Activated CD4-positive, CD25-positive, alpha-beta regulatory T cell treated with anti-CD3 and anti-CD28 coated beads, Interleukin-2, amount 50 U/mL, for 24 hours (primary cell): ENCODE results near the gene EIPR1.

ENCODE experiments used
- ATAC-seq, 2 donors: fragments of 150-1000 bp; cut with Tn5 transposase; one replicate each; pipeline ENCODE4 v1.10.0; 2021; ENCODE audit warnings: mild to moderate bottlenecking in 1 of 2, moderate library complexity in 1 of 2

Gene EIPR1

DNA sequence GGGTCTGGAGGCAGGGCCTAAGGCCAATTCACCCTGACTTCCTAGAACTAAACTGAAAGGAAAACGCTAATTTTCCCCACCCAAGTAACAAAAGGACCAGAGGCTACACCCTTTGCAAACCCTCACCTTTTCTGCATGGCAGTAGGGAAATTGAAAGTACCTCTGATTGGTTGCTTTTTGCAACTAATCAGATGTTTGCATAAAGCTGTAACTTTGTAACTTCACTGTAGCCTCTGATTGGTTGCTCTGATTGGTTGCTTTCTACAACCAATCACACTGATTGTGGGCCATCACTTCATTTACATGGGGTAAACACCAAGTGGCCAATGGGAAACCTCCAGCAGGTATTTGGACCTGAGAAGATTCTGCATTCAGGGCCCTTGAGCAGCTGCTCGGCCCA, 20.8 kb downstream of the EIPR1 start:
- no peak for ATAC-seq

GRCh38 chr2:3355951-3356569, 21.6 kb downstream of the EIPR1 start:
- no peak for ATAC-seq

DNA sequence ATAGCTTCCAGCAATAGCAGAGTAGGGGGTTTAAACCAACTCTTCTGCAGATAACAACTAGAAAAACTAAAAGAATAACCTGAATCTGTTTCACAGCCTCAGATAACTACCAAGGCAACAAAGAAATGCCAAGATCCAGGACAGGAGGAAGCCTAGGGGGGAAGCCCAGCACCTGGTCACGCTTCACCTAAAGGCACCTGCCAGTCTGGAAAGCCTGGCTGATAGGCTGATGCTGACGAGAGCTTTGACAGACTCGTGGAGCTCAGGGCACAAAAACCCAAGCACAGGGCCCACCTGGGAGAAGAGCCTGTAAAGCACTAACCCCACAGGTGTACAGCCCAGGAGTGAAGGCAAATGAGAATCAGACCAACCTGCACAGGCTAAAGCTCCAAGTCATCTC, 22.6 kb downstream of the EIPR1 start:
- no peak for ATAC-seq

DNA sequence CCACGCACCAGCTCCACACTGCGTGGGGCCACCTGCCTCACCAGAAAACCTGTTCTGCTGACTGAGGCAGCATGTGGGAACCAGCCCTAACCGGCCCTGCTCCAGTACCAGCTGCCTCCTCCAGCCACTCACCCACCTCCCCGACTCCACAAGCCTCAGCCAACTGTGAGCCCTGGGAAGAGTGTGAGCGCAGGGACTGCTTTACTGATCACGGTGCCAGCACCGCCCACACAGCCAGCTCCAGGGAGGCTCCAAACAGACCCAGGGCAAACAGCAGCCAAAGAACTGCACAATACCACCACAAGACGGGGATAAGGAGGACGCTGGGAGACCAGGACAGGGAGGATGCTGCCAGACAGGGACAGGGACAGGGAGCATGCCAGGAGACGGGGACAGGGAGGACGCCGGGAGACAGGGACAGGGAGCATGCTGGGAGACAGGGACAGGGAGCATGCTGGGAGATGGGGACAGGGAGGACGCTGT, 28.4 kb downstream of the EIPR1 start:
- ATAC-seq = no peak

DNA sequence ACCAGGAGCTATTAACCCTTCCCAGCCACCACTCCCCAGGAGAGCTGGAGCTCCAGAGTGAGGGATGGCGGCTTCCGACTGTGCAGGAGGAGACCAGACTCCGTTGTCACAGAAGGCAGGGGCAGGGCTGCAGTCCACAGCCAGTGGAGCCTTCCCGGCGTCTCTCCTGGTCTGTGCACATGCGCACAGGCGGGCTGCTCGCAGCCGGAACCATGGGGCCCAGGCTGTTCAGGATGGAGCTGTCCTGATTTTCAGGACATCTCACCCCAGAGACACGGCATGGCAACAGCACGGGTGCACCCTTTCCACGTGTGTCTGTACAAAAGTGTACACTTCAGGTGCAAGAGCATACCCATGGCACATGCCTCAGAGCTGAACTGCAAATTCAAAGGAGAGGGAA, 28.9 kb downstream of the EIPR1 start:
- ATAC-seq = no peak

DNA sequence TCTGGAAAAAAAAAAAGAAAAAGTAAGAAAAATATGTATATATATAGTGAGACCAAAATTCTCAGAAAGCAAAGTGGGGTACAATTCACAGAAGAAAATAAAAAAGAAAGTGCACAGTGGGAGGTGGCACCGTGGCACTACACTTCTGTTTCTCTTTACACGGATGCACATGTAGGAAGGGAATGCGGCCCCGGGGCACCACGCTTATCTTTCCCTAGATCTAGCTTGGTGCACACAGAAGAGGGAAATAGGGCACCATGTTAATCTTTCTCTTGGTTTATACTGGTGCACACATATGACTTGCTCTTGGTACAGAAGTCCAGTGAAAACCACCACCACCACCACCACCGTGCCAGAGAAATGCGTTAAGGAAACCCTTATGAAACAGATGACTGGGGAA, 32.0 kb downstream of the EIPR1 start:
- ATAC-seq = no peak

DNA sequence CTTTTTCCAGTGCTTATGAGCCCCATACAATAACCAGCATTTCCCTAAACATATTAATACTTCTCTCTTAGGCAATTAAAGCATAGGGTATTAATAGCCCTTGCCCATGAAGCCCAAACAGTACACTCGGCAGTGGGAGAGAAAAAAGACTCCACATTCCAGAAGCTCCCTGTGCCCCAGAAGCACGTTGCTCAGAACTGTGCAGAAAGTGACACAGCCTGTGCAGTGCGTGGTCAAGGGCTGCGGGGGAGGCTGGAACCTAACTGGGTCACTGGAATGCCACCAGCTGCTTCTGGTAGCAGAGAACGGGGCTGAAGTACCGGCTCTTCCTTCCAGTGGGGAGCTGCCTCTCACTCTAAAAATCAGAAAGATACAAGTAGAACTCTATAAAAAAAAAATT, 32.7 kb downstream of the EIPR1 start:
- no peak for ATAC-seq

DNA sequence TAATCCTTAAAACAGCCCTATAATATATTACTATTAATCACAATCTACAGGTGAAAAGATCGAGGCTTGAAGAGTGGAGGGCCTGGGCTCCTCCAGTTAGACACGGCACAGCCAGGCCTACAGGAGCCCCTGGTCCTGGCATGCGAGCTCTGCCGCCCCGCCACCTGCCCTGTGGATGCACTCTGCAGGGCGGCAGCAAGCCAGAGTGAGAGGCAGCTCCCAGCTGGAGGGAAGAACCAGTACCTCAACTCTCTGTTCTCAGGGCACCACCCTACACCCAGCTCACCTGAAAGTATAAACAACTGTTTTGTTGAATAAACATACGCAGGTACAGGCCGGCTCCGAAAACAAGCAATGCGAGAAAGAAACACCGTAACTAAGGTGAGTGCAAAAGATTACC, 34.6 kb downstream of the EIPR1 start:
- ATAC-seq = no peak

- no peak for ATAC-seq
These were observed 35.3 kb downstream of the EIPR1 start for GRCh38 chr2:3342324-3342723.

DNA sequence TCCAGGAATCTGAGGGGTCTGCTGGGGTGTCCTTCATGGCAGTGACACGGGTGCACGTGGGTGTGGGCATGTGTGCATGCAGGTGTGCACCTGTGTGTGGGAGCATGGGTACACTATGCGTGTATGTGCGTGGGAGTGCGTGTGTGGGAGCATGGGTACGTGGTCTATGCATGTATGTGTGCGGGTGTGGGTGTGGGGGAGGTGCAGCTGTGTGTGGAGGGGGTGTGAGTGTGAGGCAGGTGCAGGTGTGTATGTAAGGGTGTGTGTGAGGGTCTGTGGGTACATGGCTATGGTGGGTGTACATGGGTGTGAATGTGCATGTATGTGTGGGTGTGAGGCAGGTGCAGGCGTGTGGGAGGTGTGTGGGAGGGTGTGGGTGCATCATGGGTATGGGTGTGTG, 36.3 kb downstream of the EIPR1 start:
- no peak for ATAC-seq

GRCh38 chr2:3340144-3340543, 37.5 kb downstream of the EIPR1 start:
- no peak for ATAC-seq

GRCh38 chr2:3338340-3338739, 39.3 kb downstream of the EIPR1 start:
- no peak for ATAC-seq

- ATAC-seq = no peak
These were observed 40.8 kb downstream of the EIPR1 start for GRCh38 chr2:3336844-3337243.

- ATAC-seq = no peak
These were observed 42.9 kb downstream of the EIPR1 start for GRCh38 chr2:3334392-3335345.

DNA sequence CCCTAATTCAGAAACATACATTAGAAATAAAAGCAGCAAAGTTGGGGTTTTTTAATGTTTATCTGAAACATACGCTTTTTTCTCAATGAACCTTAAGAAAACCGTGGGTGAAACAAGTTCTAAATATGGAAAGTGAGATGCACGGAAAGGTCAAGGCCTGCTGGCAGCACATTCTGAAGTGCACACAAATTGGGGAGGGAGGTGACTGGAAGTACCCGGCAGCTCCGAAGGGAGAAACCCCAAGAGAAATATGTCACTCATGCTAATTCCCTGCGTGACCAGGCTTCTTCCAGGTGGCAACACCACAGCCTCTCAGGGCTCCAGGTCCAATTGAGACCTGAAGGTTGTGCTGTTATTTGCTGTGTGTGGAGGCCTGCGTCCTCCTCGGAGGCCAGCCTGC, 45.5 kb downstream of the EIPR1 start:
- no peak for ATAC-seq

- ATAC-seq = no peak
These were observed 48.1 kb downstream of the EIPR1 start for GRCh38 chr2:3329491-3329890.

- ATAC-seq = no peak
These were observed 50.7 kb downstream of the EIPR1 start for GRCh38 chr2:3326871-3327270.

DNA sequence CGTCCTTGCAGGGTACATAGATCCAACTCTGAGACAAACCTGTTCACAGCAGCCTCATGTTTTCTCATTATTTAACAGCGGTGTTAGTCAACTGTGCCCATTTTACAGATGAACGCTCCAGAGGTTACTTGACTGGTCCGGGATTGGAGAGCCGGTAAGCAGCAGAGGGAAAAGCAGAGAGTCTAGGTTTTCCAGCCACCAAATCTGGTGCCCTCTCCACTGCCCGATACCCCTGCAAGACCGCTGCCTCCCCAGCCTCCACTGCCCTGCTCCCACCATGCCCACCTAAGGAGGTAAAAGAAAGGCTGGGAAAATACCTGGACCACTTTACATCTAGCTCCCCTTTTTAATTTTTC, 51.5 kb downstream of the EIPR1 start:
- ATAC-seq = no peak

GRCh38 chr2:3325458-3326181, 52.0 kb downstream of the EIPR1 start:
- no peak for ATAC-seq

DNA sequence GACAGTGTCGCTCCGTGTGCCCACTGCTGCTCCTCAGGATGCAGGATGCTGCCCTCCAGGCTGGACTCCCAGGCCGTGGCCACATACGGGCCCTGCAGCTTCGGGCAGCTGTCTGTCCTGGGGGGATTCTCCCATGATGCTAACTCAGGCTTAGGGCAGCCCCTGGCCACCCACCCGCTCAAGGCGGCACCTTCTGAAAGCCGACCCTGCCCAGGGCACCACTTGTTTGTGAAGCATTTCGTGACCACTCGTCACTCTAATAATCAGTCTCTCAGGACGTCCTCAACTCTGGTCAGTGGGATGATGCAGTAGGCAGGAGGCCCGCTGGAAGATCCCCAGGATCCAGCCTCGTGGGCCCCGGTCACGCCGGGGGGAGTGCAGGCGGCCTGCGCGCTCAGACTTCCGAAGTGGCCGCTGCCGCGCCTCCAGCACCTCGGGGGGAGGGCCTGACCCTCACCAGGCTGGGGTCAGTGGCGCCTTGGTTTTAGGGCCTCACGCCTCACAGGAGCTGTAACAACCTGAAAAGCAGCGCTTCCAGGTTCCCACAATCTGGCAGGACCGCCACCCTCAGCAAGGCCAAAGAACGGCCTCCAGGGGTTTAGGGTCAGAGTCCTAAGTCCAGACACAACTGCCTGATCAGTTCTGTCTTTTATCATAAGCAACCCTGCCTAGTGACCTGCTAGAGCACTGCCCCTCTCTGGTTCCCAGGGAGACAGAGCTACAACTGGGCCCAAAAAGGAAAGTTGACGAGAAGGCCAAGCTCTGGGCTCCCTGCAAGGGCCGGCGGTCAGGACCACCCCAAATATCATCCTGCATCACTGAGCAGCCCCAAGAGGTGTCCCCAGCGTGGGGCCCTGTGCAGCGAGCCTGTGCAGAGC, 53.0 kb downstream of the EIPR1 start:
- ATAC-seq = no peak

GRCh38 chr2:3324036-3324386, 53.6 kb downstream of the EIPR1 start:
- no peak for ATAC-seq

GRCh38 chr2:3323360-3324035, 54.1 kb downstream of the EIPR1 start:
- no peak for ATAC-seq
